NCI-H82 treated with DMSO at 0.1 percent for 48 hours (cell line): ENCODE measurements around the gene ARFGEF2.
"Not testable (repeated sequence)": the region's sequence is repeated elsewhere in the genome, so short reads cannot be mapped to it uniquely, and the experiment has no call there.

Experiments used
- DNase-seq: peaks from one replicate; lab custom pipeline; 2025; ENCODE audit not compliant: unreplicated experiment; lab: John Stamatoyannopoulos, UW

Gene ARFGEF2

DNA sequence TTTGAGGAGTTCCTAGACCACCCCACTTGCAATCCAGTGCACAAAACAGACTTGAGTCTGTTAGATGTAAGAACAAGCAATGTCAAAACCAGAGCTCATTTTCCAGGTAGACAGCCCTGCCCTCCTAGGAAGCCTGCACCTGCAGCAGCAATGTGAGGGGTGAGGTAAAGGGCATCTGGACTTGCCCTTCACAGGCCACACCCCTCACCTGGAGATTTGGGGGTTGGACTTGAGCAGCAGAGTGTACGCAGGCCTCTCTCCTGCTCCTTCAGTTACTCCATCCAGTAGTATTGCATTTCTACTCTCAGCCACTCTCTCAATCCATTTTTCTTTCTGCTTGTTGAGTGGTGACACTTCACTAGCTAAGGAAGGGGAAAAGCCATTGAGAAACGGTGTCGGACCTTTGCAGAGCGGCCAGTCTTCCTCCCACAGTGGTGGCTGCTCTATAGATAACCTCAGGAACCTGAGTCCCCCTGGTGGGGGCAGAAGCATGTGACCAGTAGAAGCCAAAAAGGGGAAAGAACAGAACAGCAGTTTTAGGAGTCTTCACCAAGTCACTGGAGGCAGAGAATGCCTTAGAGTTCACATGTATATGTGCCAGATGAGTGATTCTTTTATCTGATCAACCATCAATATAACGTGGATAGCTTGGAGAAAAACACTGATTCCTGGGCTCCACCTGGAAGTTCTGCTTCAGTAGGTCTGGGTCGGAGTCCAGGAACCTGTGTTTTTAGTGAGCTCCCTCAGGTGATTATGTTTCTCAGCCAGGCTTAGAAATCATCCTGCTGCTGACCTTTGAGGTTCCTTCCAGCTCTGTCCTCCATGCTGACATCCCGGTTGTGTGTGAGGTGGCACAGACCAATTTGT lies 28.0 kb downstream of the ARFGEF2 start:
- DNase-seq = no peak

DNA sequence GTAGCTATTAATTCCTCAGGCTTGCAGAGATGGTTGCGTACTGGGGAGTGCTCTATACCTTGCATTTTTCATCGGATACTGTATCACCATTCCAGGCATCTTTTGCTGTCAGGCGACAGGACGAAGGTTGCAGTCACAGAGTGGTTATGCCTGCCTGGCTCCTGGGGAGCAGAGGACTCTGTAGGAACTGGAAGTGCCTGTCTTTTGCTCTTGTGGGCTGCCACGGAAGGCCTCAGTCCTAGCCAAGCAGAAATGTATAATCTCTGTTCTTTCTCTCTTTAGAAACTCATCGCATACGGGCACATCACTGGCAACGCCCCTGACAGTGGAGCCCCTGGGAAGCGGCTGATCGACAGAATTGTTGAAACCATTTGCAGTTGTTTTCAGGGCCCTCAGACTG lies 29.5 kb downstream of the ARFGEF2 start:
- no peak for DNase-seq

GRCh38 chr20:48951646-48952045 lies 30.1 kb downstream of the ARFGEF2 start:
- DNase-seq = no peak

DNA sequence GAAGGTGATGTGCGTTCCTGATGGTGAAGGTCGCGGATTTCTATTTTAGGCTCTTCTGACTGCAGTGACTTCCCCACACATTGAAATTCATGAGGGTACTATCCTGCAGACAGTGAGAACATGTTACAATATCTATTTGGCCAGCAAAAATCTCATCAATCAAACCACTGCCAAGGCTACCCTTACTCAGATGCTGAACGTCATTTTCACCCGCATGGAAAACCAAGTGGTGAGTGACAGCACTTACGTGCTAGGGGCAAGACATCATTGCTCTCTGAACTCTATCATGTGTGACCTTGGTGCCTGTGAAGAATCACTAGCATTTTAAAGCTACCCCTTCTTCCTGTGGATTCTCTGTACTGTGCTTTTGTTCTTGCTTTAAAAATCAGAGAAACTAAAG lies 31.1 kb downstream of the ARFGEF2 start:
- DNase-seq = no peak

GRCh38 chr20:48953653-48954052 lies 32.1 kb downstream of the ARFGEF2 start:
- no peak for DNase-seq

GRCh38 chr20:48956052-48956451 lies 34.5 kb downstream of the ARFGEF2 start:
- no peak for DNase-seq

- no peak for DNase-seq
Measured at GRCh38 chr20:48957053-48957481, 35.6 kb downstream of the ARFGEF2 start.

DNA sequence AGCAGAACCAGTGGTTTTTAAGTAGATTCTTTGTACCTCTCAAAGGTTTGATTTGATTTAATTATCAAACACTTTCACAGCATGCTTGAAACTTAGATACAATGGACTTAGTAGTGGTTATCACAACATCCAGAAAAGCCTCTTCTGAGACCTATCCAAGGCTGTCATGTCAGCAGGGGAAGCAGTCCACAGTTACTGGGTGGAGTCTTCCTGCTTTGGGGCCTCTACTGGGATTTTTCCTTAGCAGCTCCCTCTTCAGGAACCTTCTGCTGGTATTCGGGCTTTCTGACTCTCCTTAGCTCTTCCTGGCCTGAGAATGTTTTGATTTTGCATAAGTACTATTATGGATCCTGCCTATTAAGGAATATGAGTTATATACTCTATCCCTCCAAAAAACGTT lies 36.0 kb downstream of the ARFGEF2 start:
- no peak for DNase-seq

GRCh38 chr20:48958743-48959142 lies 37.2 kb downstream of the ARFGEF2 start:
- no peak for DNase-seq

DNA sequence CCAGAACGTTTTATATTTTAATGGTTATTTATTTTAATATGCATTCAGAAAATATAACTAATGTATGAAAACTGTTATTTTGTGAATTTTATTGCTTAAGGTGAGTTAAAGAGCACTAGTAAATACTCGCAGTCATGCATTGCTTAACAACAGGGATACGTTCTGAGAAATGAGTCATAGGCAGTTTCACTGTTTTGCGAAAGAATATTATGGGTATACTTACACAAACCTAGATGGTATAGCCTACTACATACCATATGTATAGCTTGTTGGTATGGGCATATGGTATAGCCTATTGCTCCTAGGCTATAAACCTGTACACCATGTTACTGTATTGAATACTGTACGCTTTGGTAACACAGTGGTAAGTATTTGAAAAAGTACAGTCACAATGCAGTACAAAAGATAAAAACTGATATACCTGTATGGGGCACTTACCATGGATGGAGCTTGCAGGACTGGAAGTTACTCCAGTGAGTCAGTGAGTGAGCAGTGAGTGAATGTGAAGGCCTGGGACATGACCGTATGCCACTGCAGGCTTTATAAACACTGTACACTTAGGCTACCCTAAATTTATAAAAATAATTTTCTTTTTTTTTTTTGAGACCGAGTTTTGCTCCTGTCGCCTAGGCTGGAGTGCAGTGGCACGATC lies 38.5 kb downstream of the ARFGEF2 start:
- no peak for DNase-seq

- DNase-seq = no peak
Measured at GRCh38 chr20:48962421-48962820, 40.9 kb downstream of the ARFGEF2 start.

GRCh38 chr20:48962976-48963771 lies 41.7 kb downstream of the ARFGEF2 start:
- no peak for DNase-seq

DNA sequence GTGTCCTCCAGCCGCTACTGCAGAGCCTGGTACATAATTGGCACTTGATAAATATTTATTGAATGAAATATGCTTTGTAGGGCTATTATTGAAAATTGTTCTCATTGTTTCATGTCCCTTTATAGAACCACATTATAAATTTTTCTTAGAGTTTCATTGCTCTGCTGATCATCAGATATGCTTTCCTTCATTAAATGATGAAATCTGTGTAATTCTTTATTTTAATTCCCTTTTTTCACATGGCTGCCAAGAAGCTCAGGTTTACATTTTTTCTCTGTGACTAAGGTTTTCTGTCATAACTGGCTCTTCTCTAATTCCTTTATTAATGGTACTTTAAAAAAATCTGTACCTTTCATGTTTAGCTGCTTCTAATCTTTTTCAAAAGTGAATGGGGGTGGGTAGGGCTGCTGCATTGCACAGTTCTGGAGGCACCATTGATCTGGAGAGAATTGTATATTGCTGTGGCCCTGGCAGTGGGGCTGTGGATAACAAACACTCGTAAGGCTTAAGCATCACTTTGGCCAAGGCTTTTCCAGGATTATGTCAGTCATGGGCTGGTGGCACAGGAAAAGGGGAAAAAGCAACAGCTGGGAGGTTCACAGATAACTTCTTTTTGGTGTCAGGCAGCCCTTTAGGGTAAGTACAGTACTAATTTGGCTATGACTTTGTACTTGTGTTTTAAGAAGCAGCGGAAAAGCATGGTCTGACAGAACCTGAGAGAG lies 43.8 kb downstream of the ARFGEF2 start:
- DNase-seq = no peak

- DNase-seq = no peak
Measured at GRCh38 chr20:48970681-48971365, 49.3 kb downstream of the ARFGEF2 start.

DNA sequence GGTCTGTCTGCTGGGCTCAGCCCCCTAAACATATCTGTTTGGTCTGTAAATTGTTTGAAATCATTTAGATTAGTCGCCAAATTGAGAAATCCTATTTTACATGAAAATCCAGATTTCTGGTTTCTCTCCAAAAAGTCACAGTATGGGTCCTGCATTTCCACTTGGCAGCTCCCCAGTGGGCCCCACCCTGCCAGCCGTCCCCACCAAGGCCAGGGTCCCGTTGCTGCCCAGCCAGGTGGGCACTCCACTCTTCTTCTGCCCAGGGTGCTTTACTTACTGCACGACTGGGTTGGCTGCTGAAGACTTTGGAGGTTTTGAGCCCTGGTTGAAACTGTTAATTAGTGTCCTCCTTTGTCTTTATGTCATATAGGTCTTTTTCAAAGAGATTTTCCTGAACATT lies 50.4 kb downstream of the ARFGEF2 start:
- no peak for DNase-seq

DNA sequence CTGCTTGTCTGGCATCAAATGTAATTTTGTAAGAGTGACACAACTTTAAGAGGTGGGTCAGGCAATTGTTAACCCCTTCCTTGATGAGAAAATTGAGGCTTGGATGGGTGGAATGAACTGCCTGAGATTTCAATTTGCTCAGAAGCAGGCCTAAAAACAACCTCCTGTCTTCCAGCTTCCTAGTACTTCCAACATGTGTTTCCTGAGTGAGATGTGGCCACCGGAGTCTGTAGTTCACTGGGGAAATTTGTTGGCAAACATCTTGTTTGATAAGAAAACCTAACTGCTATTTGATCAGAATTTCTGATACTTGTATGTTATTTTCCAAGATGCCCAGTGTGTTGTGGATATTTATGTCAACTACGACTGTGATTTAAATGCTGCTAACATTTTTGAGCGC lies 51.3 kb downstream of the ARFGEF2 start:
- no peak for DNase-seq

- no peak for DNase-seq
Measured at GRCh38 chr20:48975955-48976354, 54.4 kb downstream of the ARFGEF2 start.

GRCh38 chr20:48979980-48980379 lies 58.5 kb downstream of the ARFGEF2 start:
- not testable (repeated sequence) for DNase-seq

- no peak for DNase-seq
Measured at GRCh38 chr20:48983423-48984400, 62.2 kb downstream of the ARFGEF2 start.
